Coronary artery (tissue), 2 donors: Measurements from ENCODE around the gene OMG.

Source experiments
- DNase-seq: peaks from one replicate; pipeline ENCODE4 v3.0.0-alpha.2; 2017; ENCODE audit warnings: low spot score
- H3K27ac ChIP-seq, 2 donors: fragments of 200-600 bp; sonication (generic); one replicate each; pipeline ENCODE4 v1.5.1; 2016 to 2019
- H3K4me3 ChIP-seq: fragments of 200-600 bp; sonication (generic); 2 replicates; pipeline ENCODE4 v1.5.1; 2016; ENCODE audit warnings: mild to moderate bottlenecking, moderate library complexity
- CTCF ChIP-seq: fragments of 200-600 bp; sonication (generic); IDR thresholded peaks from one replicate; pipeline ENCODE4 v1.5.1; 2019; ENCODE audit warnings: antibody characterized with exemption

Gene OMG

GRCh38 chr17:31321966-31322365 is 24.9 kb upstream of the OMG start:
- DNase-seq, result no peak
- Histone ChIP-seq H3K27ac (no peak overlapping the region), H3K4me3 (no peak overlapping the region)
- no peak for TF ChIP-seq CTCF

GRCh38 chr17:31321481-31321880 is 24.4 kb upstream of the OMG start, which contains the start of gene EVI2A:
TSS of gene EVI2A (minus strand) at chr17:31321622. CDS start at chr17:31319013, 2,609 bp downstream.
- DNase-seq, result no peak
- Histone ChIP-seq H3K27ac (peak within 1 kb of the TSS in 1 of 2 donors; percentile 61), H3K4me3 (peak within 1 kb of the TSS; percentile 50)
- TF ChIP-seq CTCF, result no peak

- no peak for DNase-seq
- Histone ChIP-seq H3K27ac (peak overlapping the region in 1 of 2 donors; percentile 61), H3K4me3 (peak overlapping the region; percentile 50)
- no peak for TF ChIP-seq CTCF
Measured at GRCh38 chr17:31320791-31321190, 23.8 kb upstream of the OMG start.

- Histone ChIP-seq H3K27ac (no peak overlapping the region), H3K4me3 (peak overlapping the region; percentile 50)
- TF ChIP-seq CTCF, result no peak
- DNase-seq, result no peak
Measured at GRCh38 chr17:31320241-31320640, 23.2 kb upstream of the OMG start.

- Histone ChIP-seq H3K27ac (peak overlapping the region in 1 of 2 donors; percentile 72), H3K4me3 (peak overlapping the region; percentile 33)
- DNase-seq, result no peak
- TF ChIP-seq CTCF, result no peak
Measured at GRCh38 chr17:31318851-31319661, 22.0 kb upstream of the OMG start.

GRCh38 chr17:31318298-31318801 is 21.3 kb upstream of the OMG start:
- no peak for DNase-seq
- H3K4me3 ChIP-seq, result peak overlapping the region; percentile 33
- TF ChIP-seq CTCF, result no peak

GRCh38 chr17:31314782-31315100 is 17.7 kb upstream of the OMG start:
- no peak for DNase-seq
- Histone ChIP-seq H3K27ac (peak overlapping the region in 1 of 2 donors; percentile 18), H3K4me3 (no peak overlapping the region)
- TF ChIP-seq CTCF, result no peak

More at GRCh38 chr17:31318298-31318801, 21.3 kb upstream of the OMG start:
- peak overlapping the region in 1 of 2 donors; percentile 72 for H3K27ac ChIP-seq
